ENCODE measurements around the gene CEACAM21.
"Not testable (repeated sequence)": the region's sequence is repeated elsewhere in the genome, so short reads cannot be mapped to it uniquely, and the experiment has no call there.

Gene CEACAM21

DNA sequence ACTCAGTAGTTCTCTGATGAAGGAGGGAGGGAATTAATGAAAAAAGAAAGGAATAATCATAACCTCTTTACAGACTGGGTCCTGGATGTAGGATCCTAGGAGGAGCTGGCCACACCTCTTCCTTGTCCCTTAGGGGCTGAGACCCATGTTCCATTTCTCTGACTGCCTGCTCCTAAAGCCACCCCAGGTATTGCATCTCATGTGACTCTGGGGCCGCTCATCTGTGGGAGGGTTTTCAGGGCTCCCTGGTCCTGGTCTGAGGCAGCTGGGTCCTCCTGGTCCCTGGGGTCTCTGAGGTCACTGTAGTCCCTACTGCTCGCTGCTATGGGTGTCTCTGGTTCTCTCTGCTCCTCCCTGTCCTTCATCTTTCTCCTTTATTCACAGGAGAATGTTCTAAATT lies 2.9 kb downstream of the CEACAM21 start:
- in situ Hi-C loops (cut with MboI; ENCODE audit: low pct_unique_long_range_greater_than_20kb, low sequenced_read_pairs): loop anchor here (10.0 kb wide), 1 partner anchor 134 kb away; the partner anchor contains the start of gene ERICH4
- no peak for DNase-seq

DNA sequence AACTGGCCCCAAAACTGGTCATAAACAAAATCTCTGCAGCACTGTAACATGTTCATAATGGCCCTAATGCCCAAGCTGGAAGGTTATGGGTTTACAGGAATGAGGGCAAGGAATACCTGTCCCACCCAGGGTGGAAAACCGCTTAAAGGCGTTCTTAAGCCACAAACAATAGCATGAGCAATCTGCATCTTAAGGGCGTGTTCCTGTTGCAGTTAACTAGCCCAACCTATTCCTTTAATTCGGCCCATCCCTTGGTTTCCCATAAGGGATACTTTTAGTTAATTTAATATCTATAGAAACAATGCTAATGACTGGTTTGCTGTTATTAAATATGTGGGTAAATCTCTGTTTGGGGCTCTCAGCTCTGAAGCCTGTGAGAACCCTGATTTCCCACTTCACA lies 5.1 kb downstream of the CEACAM21 start:
- DNase-seq; in situ Hi-C loops (cut with MboI; ENCODE audit: low pct_unique_long_range_greater_than_20kb, low sequenced_read_pairs): not testable (repeated sequence)

DNA sequence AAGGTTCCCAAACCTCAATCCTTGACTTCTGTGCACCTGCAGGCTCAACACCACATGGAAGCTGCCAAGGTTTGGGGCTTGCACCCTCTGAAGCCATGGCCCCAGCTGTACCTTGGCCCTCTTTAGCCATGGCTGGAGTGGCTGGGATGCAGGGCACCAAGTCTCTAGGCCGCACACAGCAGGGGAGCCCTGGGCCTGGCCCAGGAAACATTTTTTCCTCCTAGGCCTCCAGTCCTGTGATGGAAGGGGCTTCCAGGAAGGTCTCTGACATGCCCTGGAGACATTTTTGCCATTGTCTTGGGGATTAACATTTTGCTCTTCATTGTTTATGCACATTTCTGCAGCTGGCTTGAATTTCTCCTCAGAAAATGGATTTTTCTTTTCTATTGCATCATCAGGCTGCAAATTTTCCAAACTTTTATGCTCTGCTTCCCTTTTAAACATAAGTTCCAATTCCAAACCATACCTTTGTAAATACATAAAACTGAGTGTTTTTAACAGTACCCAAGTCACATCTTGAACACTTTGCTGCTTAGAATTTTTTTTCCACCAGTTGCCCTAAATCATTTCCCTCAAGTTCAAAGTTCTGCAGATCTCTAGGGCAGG lies 6.7 kb downstream of the CEACAM21 start:
- in situ Hi-C loops (cut with MboI; ENCODE audit: low pct_unique_long_range_greater_than_20kb, low sequenced_read_pairs); DNase-seq: not testable (repeated sequence)

DNA sequence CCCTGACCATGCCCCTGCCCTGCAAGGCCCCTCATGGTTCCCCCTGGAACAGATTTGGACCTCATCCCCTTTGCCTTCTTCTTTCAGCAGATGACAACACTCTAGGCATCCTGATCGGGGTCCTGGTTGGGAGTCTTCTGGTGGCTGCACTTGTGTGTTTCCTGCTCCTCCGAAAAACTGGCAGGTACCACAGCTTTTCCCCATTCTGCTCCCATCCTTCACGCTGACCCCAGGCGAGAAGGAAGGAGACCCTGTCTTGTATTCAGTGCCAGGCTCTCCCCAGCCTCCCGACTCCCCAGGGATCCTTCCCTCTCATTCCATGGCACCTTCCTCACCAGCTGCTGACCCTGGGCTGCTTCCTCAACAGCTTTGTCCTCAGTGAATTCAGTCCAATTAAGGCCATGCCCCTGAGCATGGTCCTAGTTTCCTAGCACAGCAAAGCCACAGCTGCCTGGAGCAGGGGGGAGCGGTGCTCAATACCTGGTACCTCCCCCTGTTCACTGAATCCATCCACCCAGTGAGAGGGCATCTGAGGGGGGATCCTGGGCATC lies 8.4 kb downstream of the CEACAM21 start:
- in situ Hi-C loops (cut with MboI; ENCODE audit: low pct_unique_long_range_greater_than_20kb, low sequenced_read_pairs): no loop called here
- no peak for DNase-seq

DNA sequence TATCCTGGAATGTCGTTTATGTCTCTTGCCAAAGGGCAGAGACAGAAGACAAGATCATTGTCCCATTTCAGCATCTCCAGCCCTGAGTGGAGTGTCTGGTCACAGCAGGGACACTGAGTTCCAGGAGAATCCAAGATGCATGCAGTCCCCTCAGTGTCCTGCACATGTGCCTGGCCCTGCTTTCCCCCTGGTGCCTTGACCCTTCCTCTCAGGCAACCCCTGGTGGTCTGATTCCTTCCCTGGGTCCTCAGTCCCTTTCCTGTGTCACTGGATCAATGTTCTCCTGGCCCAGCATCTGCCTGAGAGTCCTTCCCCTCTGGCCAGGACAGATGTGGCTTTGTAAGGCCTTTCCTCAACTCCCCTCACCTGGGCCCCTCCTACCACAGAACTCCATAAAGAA lies 9.0 kb downstream of the CEACAM21 start:
- in situ Hi-C loops (cut with MboI; ENCODE audit: low pct_unique_long_range_greater_than_20kb, low sequenced_read_pairs): no loop called here
- DNase-seq: no peak

DNA sequence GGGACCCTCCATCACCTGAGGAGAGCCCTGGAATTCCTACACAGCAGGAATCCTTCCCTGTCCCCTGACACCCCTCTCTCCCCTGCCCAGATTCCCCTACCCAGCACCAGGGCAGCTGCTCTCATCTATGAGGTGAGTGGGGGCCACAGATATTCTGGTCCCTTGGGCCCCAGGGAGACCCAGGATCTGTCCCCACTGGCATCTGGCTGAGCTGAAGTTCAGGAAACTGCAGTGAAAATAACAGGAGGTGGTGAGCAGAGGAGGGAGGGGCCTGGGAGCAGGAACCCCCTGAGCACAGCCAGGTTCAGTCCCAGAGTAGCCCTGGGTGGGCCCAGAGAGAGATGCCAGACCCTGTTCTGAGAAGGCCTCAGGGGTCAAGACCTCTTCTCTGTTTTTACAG lies 10.1 kb downstream of the CEACAM21 start:
- in situ Hi-C loops (cut with MboI; ENCODE audit: low pct_unique_long_range_greater_than_20kb, low sequenced_read_pairs): no loop called here
- no peak for DNase-seq

DNA sequence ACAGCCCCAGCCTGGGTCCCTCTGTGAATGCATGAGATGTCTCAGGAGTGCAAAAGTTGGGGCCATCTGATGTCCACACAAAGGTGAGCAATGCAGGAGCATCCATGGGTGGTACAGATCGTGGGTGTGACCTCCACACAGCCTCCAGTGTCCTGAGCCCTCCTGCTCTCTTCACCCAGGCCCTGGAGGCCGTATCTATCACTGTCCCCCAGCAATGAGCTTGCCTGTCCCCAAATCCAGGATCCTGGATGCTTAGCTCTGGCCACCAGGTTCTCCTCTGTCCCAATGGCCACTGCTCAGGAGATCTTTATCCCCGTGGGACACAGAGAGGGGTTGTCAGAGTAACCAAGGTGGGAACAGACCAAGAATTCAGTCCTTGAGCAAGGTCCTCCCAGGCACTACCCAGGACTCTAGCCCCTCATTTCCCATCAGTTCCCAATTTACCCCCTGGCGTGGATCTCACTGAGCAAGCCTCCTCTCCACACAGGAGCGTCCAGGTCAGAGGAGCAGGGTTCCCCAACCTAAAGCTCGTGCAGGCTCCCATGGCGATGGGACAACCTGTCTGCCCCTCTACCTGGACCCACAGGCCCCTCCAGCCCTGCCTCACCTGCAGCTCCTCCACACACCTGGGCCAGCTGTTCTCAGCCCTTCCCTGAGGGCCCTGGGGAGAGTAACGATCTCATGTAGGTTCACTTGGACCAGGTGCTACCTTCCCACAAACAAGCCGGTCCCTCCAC lies 11.3 kb downstream of the CEACAM21 start:
- no peak for DNase-seq
- in situ Hi-C loops (cut with MboI; ENCODE audit: low pct_unique_long_range_greater_than_20kb, low sequenced_read_pairs): no loop called here

DNA sequence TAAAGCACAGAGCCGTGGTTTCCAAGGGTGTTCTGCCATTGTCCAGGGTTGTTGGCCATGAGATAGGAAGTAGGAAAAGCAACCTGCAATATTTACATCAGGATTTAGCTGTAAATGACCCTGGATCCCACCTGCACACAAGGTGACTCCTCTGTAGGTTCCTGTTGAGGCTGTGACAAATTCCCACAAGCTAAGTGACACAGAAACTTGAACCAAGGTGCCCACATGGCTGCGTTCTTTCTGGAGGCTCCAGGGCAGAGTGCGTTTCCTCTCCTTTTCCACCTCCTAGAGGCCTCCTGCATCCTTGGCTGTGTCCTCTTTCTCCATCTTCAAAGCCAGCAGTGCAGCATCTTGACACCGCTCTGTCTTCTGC lies 11.9 kb downstream of the CEACAM21 start:
- in situ Hi-C loops (cut with MboI; ENCODE audit: low pct_unique_long_range_greater_than_20kb, low sequenced_read_pairs): no loop called here
- no peak for DNase-seq

DNA sequence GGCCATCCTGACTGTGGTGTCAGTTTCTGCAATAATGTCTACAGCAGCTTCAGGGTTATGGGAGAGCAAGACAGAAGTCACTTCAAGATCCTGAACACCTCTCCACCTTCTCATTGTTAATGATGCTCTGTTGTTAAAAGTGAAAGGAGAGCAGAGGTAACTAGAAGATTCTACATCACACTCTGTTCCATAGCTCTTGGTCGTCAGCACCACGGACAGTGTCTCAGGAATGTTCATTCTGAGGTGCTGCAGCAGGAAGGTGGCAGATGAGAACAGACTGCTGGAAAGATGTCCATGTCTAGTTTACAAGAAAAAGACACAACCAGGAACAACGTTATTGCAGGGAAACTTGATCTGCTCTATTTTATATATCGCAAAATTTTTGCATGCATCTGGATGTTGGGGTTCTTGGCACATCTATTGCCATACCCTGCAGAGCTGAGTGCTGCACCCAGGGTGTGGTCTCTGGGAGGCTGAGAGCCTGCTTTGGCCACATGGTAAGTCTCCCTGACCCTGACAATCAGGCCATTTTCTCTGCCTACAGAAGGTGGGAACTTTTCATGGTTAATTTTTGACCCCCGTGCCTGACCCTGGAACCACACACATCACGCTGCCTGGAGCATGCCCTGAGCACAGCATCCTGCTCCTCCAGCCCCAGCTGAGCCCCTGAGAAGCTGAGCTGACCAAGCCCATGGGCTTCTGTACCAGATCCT lies 12.7 kb downstream of the CEACAM21 start:
- in situ Hi-C loops (cut with MboI; ENCODE audit: low pct_unique_long_range_greater_than_20kb, low sequenced_read_pairs): no loop called here
- peak; percentile 25 for DNase-seq

DNA sequence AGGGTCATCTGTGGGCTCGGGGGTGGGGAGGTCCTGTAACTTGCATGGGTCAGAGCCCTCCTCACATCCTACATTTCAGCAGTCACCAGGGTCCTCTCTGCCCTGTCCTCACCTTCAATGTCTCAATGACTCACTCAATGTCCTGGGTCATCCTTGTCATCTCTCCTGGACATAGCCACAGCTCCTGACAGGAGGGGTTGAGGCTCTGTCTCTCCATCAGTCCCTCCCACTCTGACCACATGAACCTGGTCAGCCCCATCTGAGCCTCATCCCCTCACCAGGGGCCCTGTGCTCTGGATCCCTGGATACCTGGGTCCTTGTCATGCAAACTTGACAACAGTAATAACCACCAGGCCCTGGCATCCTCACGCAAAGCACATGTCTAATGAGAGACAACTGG lies 13.4 kb downstream of the CEACAM21 start:
- in situ Hi-C loops (cut with MboI; ENCODE audit: low pct_unique_long_range_greater_than_20kb, low sequenced_read_pairs): no loop called here
- DNase-seq: no peak

DNA sequence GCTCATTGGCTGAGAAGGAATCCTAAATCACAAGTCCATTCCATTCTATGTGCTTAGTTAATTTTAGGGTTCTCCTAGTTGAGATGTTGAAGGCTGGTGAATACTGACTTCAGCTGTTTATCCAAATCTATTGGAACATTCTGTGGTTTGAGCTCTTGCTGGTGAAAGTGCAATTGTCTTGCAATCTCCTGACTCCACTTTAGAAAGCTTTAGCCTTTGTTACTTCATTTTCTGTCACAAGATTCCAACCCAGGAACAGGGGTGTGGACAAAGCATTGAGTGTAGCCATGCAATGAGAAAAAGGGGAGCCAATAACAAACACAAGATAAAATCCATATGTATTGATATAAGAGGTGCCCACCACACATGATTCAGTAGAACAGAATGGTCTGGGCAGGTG lies 15.0 kb downstream of the CEACAM21 start:
- in situ Hi-C loops (cut with MboI; ENCODE audit: low pct_unique_long_range_greater_than_20kb, low sequenced_read_pairs): no loop called here

DNA sequence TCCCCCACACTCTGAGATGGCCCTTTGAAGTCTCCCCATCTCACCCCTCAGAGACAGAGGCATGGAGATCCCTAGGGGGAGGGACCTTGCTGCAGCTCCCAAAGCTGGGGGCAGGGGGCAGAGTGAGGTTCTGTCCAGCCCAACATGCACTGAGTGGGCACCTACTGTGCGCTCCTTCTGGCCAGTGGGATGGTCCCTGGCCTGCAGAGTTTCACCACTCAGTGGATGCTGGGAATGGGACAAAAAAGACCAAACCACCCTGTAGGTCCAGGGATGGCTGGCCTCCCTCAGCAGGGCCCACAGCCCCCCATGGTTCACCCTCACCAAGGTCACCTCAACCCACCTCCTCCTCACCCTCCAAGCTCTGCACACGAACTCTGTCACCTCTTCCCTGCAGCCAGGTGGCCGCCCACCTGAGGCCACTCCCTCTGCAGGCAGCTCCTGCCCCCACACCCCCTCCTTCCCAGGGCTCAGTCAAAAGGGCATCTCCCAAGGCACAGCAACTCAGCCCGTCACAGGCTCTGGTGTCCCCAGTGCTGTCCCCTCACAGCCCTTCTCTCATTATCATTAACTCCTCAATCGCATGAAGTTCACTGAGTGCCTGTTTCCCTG lies 16.1 kb downstream of the CEACAM21 start:
- no peak for DNase-seq
- in situ Hi-C loops (cut with MboI; ENCODE audit: low pct_unique_long_range_greater_than_20kb, low sequenced_read_pairs): no loop called here

More for the DNA sequence above, 15.0 kb downstream of the CEACAM21 start:
- no peak for DNase-seq

DNA sequence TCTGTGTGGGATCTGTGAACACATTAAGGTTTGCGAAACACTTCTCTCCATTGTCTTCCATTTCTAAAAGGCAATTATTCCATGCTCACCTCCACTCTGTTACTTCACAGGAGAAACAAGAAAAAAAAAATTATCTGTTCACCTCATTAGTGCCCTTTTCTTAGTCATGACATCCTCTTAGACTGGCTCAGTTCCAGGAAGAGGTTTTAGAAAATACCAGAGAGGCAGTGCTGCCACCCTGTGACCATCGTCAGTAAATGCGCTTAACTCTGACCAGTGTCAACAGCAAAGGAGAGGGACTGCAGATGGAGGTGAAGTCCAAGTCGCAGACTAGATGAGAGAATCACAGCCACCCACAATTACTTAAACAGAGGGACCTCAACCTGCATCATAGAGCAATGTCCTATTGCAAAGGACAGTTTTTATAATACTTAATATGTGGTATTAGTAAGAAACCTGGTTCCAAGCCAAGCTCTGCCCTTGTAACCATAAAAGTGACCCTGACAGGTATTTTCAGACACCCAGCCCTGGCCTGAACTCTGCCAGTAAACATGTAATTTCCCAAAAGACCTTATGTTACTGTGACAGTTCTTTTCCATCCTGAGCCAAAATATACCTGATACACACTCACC lies 19.4 kb downstream of the CEACAM21 start:
- in situ Hi-C loops (cut with MboI; ENCODE audit: low pct_unique_long_range_greater_than_20kb, low sequenced_read_pairs): no loop called here

DNA sequence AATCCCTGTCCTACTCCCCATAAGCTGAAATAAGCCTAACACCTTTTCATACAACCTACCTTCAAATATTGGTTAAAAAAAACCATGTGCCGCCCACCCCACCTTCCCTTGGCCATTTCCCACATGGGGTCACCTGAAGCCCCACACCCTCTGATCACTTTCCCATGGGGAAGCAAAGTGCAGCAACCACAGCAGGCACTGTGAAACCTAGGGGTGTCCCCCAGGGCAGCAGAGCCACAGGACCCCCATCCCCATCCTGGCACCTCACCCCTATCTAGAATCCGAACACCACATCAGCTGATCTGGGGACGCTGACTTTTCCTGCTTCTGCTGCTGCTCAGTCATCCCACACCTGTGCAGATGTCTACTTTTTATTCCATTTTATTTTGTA lies 19.9 kb downstream of the CEACAM21 start:
- in situ Hi-C loops (cut with MboI; ENCODE audit: low pct_unique_long_range_greater_than_20kb, low sequenced_read_pairs): no loop called here
- no peak for DNase-seq

More for the DNA sequence above, 19.4 kb downstream of the CEACAM21 start:
- DNase-seq: peak; percentile 69

DNA sequence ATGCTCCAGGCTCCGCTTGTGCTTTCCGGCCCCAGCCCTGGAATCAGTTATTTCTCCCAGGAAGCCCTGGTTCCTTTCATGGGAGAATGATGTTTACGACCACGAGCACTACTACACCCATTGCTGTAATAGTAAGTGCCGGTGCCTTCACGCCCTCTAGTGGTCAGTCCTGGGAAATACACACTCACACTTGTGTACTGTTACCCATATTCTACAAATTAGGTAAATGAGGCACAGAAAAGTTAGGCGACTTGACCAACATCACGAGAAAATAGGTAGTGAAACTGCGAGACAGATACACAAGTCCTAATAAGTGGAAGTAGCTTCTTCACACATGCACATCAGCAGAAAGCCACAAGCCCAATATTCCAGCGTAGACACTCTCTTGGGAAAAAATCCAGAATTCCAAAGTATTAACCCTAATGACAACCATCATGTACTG lies 21.7 kb downstream of the CEACAM21 start:
- peak; percentile 79 for DNase-seq
- in situ Hi-C loops (cut with MboI; ENCODE audit: low pct_unique_long_range_greater_than_20kb, low sequenced_read_pairs): no loop called here

DNA sequence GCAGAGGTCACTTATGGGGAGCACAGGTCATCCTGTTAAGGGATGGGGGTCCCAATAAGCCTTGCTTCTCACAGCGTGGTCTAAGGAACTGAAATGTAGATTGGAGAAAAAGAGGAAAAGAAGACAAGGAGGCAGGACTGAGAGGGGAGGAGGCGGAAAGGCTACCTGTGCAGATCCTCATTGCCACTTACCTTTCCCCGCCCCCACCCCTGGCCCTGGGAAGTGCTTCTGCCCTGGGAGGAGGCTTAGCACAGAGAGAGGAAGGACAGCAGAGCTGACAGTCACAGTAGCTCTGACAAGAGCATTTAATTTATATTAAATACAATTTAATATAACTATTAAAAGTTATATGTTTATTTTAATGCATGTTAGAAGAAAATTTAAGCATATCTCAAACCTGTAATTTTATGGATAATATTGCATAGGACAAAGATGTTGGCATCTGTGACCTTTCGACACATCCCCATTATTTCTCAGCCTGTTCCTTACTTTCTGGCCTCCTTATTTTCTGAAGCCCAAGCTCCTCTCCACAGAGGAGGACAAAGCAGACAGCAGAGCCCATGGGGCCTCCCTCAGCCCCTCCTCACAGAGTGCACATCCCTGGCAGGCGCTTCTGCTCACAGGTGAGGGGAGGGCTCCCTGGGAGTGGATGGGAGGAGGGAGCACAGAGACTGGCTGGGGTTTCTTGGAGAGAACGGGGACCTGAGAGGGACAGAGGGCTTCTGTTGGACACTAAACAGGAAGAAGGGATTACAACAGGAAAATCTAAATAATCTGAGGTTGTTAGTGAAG lies 23.4 kb downstream of the CEACAM21 start:
- DNase-seq: no peak
- in situ Hi-C loops (cut with MboI; ENCODE audit: low pct_unique_long_range_greater_than_20kb, low sequenced_read_pairs): no loop called here

DNA sequence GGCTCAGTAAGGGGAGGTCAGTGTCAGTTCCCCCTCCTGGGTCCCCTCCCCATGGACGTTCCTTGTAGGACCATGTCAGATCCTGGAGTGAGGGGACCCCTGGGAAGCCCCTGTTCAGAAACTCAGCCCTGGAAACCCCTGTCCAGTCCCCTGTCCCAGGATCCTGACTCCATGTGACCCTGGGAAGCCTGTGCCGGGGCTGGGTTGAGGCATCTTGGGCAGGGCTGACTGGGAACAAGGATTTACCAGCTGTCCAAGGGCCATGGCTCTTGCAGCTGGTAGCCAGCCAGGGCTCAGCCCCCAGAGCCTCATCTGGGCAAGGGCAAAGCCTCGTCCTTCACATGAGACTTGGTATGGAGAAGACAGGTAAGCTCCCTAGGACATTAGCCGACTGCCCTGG lies 25.8 kb downstream of the CEACAM21 start:
- in situ Hi-C loops (cut with MboI; ENCODE audit: low pct_unique_long_range_greater_than_20kb, low sequenced_read_pairs): no loop called here
- DNase-seq: no peak

DNA sequence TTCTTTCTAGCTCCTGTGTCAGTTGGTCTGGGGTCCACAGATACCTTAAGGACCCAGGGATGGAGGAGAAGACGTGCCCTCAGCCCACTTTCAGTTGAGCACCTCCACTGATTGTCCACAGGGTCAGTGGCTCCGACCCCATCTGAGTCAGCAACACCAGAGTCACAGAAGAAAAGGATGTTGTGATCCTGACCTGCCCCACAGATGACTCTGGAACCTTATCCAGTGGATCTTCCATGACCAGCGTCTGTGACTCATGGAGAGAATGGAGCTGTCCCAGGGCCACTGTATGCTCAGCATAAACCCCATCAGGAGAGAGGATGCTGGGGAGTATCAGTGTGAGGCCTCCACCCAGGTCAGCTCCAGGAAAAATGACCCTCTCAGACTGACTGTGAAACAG lies 28.9 kb downstream of the CEACAM21 start:
- in situ Hi-C loops (cut with MboI; ENCODE audit: low pct_unique_long_range_greater_than_20kb, low sequenced_read_pairs): no loop called here
- no peak for DNase-seq
